Vagina (tissue), 2 donors: ENCODE data around the gene SAP30BP.

Experiments used
- POLR2A ChIP-seq, 2 donors: fragments of 450-650 bp; IDR thresholded peaks; one replicate each; pipeline ENCODE4 v1.6.1; 2017; ENCODE audit warnings: antibody characterized with exemption in 2 of 2, mild to moderate bottlenecking in 2 of 2, moderate library complexity in 2 of 2
- POLR2AphosphoS5 ChIP-seq, 2 donors: sonication (generic); formaldehyde crosslinking; IDR thresholded peaks; one replicate each; pipeline ENCODE4 v1.9.0; 2017; ENCODE audit warnings: antibody characterized with exemption in 2 of 2, mild to moderate bottlenecking in 2 of 2, low read depth in 1 of 2; ENCODE audit not compliant: insufficient read depth in 1 of 2
- TF ChIP-seq, protein P1 (sequence below), 3 experiments: fragments of 450-650 bp in 2 of 3; fragments of 200-600 bp in 1 of 3; sonication (generic) in 1 of 3; IDR thresholded peaks; one replicate each; pipeline ENCODE4 v1.5.1; 2017 to 2019; ENCODE audit warnings: antibody characterized with exemption in 3 of 3, mild to moderate bottlenecking in 2 of 3, moderate library complexity in 2 of 3

DNA sequence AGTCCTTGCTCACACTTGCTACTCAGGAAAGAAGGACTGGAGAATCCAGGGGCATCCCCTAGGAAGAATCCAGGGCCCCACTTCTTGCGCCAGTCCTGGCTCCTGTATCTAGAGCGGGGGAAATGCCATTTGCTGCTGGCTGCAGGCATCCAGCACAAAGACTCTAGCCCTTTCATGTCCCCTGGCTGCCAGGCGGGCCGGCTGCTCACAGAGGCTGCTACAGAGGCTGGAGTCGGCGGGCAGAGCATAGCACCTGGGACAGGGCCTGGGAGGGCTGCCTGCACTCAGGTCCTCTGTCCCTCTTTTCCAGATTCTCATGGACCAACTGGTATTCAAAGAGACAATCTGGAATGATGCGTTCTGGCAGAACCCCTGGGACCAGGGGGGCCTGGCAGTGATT lies 20.1 kb upstream of the SAP30BP start:
- TF ChIP-seq, protein P1, sequence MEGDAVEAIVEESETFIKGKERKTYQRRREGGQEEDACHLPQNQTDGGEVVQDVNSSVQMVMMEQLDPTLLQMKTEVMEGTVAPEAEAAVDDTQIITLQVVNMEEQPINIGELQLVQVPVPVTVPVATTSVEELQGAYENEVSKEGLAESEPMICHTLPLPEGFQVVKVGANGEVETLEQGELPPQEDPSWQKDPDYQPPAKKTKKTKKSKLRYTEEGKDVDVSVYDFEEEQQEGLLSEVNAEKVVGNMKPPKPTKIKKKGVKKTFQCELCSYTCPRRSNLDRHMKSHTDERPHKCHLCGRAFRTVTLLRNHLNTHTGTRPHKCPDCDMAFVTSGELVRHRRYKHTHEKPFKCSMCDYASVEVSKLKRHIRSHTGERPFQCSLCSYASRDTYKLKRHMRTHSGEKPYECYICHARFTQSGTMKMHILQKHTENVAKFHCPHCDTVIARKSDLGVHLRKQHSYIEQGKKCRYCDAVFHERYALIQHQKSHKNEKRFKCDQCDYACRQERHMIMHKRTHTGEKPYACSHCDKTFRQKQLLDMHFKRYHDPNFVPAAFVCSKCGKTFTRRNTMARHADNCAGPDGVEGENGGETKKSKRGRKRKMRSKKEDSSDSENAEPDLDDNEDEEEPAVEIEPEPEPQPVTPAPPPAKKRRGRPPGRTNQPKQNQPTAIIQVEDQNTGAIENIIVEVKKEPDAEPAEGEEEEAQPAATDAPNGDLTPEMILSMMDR (IDR thresholded peaks at IDR 0.05) = no peak
- TF ChIP-seq POLR2A (IDR thresholded peaks at IDR 0.05) (no peak), POLR2AphosphoS5 (IDR thresholded peaks at IDR 0.05; ENCODE audit: insufficient read depth in 1 of 2, low read depth in 1 of 2) (no peak)
